Measurements from ENCODE around the gene TAAR9. TPM values are rescaled to one million over a fixed set of nuclear protein-coding genes. Genes with fewer than 3 reads are reported as not detected.

Gene TAAR9
- total RNA-seq, 1 experiment from 2014 or later, result not detected

DNA sequence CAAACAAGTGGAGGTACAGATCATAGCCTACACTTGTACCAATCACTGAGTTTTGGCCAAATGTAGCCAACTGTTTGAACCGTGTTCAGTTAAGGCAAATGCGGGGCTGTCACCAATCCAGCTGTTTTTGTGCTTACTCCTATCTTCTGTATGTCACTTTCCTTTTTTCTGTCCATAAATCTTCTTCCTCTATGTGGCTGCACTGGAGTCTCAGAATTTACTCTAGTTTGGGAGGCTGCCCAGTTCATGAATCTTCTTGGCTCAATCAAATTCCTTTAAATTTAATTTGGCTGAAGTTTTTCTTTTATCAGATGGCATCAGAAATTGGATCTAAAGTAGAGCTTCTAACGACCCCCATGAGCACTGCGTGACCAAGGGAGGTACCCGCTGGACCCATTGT is 13.4 kb upstream of the TAAR9 start:
- TF ChIP-seq CBX3 (IDR thresholded peaks at IDR 0.05; ENCODE audit: low read depth), result no peak
- TF ChIP-seq YY1 (IDR thresholded peaks at IDR 0.05; ENCODE audit: extremely low read depth, insufficient replicate concordance, low read depth, low read length), result no peak
- TF ChIP-seq ZFX (IDR thresholded peaks at IDR 0.05), result no peak
- TF ChIP-seq SP1 (IDR thresholded peaks at IDR 0.05; ENCODE audit: low read depth), result no peak
- no peak for TF ChIP-seq SIN3A (IDR thresholded peaks at IDR 0.05; ENCODE audit: low read depth)
- no peak for TF ChIP-seq MAX (IDR thresholded peaks at IDR 0.05)
- no peak for TF ChIP-seq CEBPB (IDR thresholded peaks at IDR 0.05; ENCODE audit: low read depth)
- TF ChIP-seq ATF3 (IDR thresholded peaks at IDR 0.05), result no peak
- no peak for TF ChIP-seq RAD21 (IDR thresholded peaks at IDR 0.05; ENCODE audit: low read depth)
- TF ChIP-seq SRF (IDR thresholded peaks at IDR 0.05; ENCODE audit: low read depth), result no peak
- TF ChIP-seq ZNF274 (IDR thresholded peaks at IDR 0.05; ENCODE audit: low read depth, low read length), result no peak
- TF ChIP-seq CTCF (IDR thresholded peaks at IDR 0.05 in 2 of 3, conservative IDR thresholded peaks at IDR 0.05 in 1 of 3; ENCODE audit: borderline replicate concordance in 1 of 3, insufficient read depth in 1 of 3, low read depth in 2 of 3, low read length in 2 of 3), result no peak
- TF ChIP-seq POLR2A (IDR thresholded peaks at IDR 0.05; ENCODE audit: borderline replicate concordance, extremely low read depth, insufficient read depth, insufficient read length), result no peak
- Histone ChIP-seq H3K4me3 (replicated peaks in 1 of 2; ENCODE audit: low read depth in 1 of 2, low read length in 2 of 2) (no peak overlapping the region), H3K9me2 (ENCODE audit: insufficient read depth) (no peaks in the 10 kb centered on the region), H4K20me1 (ENCODE audit: insufficient read depth) (no peaks in the 10 kb centered on the region), H3K4me1 (ENCODE audit: control insufficient read depth in 1 of 2, insufficient read depth in 2 of 2, low read length in 2 of 2) (peaks cover 20 to 27% of the 10 kb centered on the region in 2 experiments), H3K79me2 (ENCODE audit: insufficient read depth, low read length) (no peaks in the 10 kb centered on the region), H3K4me2 (ENCODE audit: low read length) (no peak overlapping the region), H3K9ac (ENCODE audit: low read length) (no peak overlapping the region), H2AFZ (ENCODE audit: low read depth, low read length, poor library complexity, severe bottlenecking) (no peak overlapping the region), H3K36me3 (ENCODE audit: control insufficient read depth in 1 of 2, insufficient read depth in 2 of 2, low read length in 2 of 2) (no peaks in the 10 kb centered on the region), H3K27ac (ENCODE audit: low read depth, low read length) (no peak overlapping the region), H3K27me3 (ENCODE audit: insufficient read depth, low read length) (peaks cover 12% of the 10 kb centered on the region; the same call in 1 of the 2 replicates), H3K9me3 (ENCODE audit: control insufficient read depth in 1 of 2, insufficient read depth in 1 of 2, low read depth in 1 of 2, low read length in 2 of 2) (no peaks in the 10 kb centered on the region)
- ATAC-seq, result no peak
- DNase-seq (ENCODE audit: low read depth, low spot score), result no peak
- intact Hi-C loops (cut with micrococcal nuclease), result loop anchor here (5.0 kb wide), 1 partner anchor 288 kb away; the partner anchor contains the start of gene RPS12
- ChIA-PET RAD21 (ENCODE audit: low non-redundant PET in 1 of 2, low total read pairs in 2 of 2, uncharacterized antibody in 2 of 2, unreplicated experiment in 2 of 2) (no interaction called here), CTCF (no interaction called here), POLR2A (no interaction called here)
- no TSS peak for BruUV-seq (replicated peaks)
